ENCODE data around the gene ERCC6. TPM values are rescaled to one million over a fixed set of nuclear protein-coding genes. Genes with fewer than 3 reads are reported as not detected.

Gene ERCC6
- polyA plus RNA-seq, 1 of the 3 experiments (the other 2 are of a cell fraction), result 4.5 TPM

DNA sequence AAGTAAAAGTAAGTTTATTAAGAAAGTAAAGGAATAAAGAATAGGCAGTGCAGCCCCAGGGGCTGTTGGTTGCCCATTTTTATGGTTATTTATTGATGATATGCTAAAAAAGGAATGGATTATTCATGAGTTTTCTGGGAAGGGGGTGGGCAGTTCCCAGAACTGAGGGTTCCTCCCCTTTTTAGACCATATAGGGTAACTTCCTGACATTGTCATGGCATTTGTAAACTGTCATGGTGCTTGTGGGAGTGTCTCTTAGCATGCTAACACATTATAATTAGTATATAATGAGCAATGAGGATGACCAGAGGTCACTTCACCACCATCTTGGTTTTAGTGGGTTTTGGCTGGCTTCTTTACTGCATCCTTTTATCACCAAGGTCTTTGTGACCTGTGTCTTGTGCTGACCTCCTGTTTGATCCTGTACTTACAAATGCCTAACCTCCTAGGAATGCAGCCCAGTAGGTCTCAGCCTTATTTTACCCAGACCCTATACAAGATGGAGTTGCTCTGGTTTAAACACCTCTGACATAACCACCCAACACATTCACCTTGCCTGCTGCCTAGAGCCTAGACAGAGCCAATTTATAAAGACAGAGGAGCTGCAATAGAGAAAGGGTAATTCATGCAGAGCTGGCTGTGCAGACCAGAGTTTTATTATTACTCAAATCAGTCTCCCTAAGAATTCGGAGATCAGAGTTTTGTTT, 10.9 kb upstream of the ERCC6 start:
- peaks cover 25% of the 10 kb centered on the region for H3F3A ChIP-seq (replicated peaks; ENCODE audit: insufficient read depth)
- no peak overlapping the region for H3K4me3 ChIP-seq (ENCODE audit: low read depth in 2 of 2, low read length in 1 of 2)
- no peak overlapping the region for H3K9ac ChIP-seq
- TF ChIP-seq, protein P1, sequence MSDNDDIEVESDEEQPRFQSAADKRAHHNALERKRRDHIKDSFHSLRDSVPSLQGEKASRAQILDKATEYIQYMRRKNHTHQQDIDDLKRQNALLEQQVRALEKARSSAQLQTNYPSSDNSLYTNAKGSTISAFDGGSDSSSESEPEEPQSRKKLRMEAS (IDR thresholded peaks at IDR 0.05; ENCODE audit: low read depth), result no peak
- no peak for TF ChIP-seq POLR2AphosphoS5 (IDR thresholded peaks at IDR 0.05; ENCODE audit: low read depth, low read length)
- TF ChIP-seq, protein P2, sequence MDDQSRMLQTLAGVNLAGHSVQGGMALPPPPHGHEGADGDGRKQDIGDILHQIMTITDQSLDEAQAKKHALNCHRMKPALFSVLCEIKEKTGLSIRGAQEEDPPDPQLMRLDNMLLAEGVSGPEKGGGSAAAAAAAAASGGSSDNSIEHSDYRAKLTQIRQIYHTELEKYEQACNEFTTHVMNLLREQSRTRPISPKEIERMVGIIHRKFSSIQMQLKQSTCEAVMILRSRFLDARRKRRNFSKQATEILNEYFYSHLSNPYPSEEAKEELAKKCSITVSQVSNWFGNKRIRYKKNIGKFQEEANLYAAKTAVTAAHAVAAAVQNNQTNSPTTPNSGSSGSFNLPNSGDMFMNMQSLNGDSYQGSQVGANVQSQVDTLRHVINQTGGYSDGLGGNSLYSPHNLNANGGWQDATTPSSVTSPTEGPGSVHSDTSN (IDR thresholded peaks at IDR 0.05), result no peak
- no peak for TF ChIP-seq TCF12 (IDR thresholded peaks at IDR 0.05)
- no peak for TF ChIP-seq FOXM1 (IDR thresholded peaks at IDR 0.05; ENCODE audit: low read depth)
- TF ChIP-seq SMC3 (IDR thresholded peaks at IDR 0.05; ENCODE audit: low read depth, low read length), result no peak
- TF ChIP-seq NRF1 (IDR thresholded peaks at IDR 0.05; ENCODE audit: low read depth, low read length), result no peak
- TF ChIP-seq, protein P3, sequence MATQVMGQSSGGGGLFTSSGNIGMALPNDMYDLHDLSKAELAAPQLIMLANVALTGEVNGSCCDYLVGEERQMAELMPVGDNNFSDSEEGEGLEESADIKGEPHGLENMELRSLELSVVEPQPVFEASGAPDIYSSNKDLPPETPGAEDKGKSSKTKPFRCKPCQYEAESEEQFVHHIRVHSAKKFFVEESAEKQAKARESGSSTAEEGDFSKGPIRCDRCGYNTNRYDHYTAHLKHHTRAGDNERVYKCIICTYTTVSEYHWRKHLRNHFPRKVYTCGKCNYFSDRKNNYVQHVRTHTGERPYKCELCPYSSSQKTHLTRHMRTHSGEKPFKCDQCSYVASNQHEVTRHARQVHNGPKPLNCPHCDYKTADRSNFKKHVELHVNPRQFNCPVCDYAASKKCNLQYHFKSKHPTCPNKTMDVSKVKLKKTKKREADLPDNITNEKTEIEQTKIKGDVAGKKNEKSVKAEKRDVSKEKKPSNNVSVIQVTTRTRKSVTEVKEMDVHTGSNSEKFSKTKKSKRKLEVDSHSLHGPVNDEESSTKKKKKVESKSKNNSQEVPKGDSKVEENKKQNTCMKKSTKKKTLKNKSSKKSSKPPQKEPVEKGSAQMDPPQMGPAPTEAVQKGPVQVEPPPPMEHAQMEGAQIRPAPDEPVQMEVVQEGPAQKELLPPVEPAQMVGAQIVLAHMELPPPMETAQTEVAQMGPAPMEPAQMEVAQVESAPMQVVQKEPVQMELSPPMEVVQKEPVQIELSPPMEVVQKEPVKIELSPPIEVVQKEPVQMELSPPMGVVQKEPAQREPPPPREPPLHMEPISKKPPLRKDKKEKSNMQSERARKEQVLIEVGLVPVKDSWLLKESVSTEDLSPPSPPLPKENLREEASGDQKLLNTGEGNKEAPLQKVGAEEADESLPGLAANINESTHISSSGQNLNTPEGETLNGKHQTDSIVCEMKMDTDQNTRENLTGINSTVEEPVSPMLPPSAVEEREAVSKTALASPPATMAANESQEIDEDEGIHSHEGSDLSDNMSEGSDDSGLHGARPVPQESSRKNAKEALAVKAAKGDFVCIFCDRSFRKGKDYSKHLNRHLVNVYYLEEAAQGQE (IDR thresholded peaks at IDR 0.05; ENCODE audit: low read depth, low read length), result no peak
- no peak for TF ChIP-seq TEAD4 (IDR thresholded peaks at IDR 0.05; ENCODE audit: borderline replicate concordance, insufficient read depth)
- TF ChIP-seq RXRA (IDR thresholded peaks at IDR 0.05; ENCODE audit: borderline replicate concordance, low read depth), result no peak
- TF ChIP-seq FOXJ3 (CRISPR knock-in tag; IDR thresholded peaks at IDR 0.05), result no peak
- TF ChIP-seq, protein P4, sequence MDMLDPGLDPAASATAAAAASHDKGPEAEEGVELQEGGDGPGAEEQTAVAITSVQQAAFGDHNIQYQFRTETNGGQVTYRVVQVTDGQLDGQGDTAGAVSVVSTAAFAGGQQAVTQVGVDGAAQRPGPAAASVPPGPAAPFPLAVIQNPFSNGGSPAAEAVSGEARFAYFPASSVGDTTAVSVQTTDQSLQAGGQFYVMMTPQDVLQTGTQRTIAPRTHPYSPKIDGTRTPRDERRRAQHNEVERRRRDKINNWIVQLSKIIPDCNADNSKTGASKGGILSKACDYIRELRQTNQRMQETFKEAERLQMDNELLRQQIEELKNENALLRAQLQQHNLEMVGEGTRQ (IDR thresholded peaks at IDR 0.05; ENCODE audit: borderline replicate concordance, low read depth, low read length), result no peak
- WGBS (ENCODE audit: low lambda C conversion rate), result 86% methylated on average over 1 of the region's 1 CpG
- H3K9me3 ChIP-seq, result no peaks in the 10 kb centered on the region
- ChIA-PET POLR2A (no interaction called here), CTCF (no interaction called here)
- H3K27ac ChIP-seq (ENCODE audit: low read depth in 2 of 2, low read length in 1 of 2), result peak overlapping the region in 1 of 2 experiments; percentile 59; a peak in 2 of 4 replicates
- no peak overlapping the region for H3K4me2 ChIP-seq
- peaks cover 0 to 18% of the 10 kb centered on the region in 2 experiments; a peak in 1 of 4 replicates for H3K4me1 ChIP-seq (ENCODE audit: control insufficient read depth in 1 of 2, insufficient read depth in 2 of 2, low read depth in 1 of 2, low read length in 1 of 2)
- no peak overlapping the region; the same call in 1 of the 2 replicates for H2AFZ ChIP-seq (ENCODE audit: low read depth)
- no peaks in the 10 kb centered on the region for H4K20me1 ChIP-seq (ENCODE audit: insufficient read depth)
- H3K9me2 ChIP-seq, result no peaks in the 10 kb centered on the region
- no peaks in the 10 kb centered on the region for H3K79me2 ChIP-seq (ENCODE audit: insufficient read depth)
- no peak for DNase-seq
- H3K36me3 ChIP-seq (replicated peaks in 1 of 2; ENCODE audit: control insufficient read depth in 1 of 2, insufficient read depth in 2 of 2, low read length in 1 of 2), result no peaks in the 10 kb centered on the region
- H3K27me3 ChIP-seq (ENCODE audit: insufficient read depth), result no peaks in the 10 kb centered on the region

Measured in SK-N-SH (cell line).